Lower leg skin (tissue), 4 donors: ENCODE results near the gene FCHO1. TPM values are rescaled to one million over a fixed set of nuclear protein-coding genes. Genes with fewer than 3 reads are reported as not detected.

Source experiments
- DNase-seq, 2 donors: peaks; one replicate each; pipeline ENCODE4 v3.0.0-alpha.2; 2019; ENCODE audit warnings: low spot score in 2 of 2
- H3K4me3 ChIP-seq: fragments of 200-600 bp; sonication (generic); 2 replicates; pipeline ENCODE4 v1.5.1; 2017; ENCODE audit warnings: mild to moderate bottlenecking, low read depth; ENCODE audit not compliant: poor library complexity, severe bottlenecking
- POLR2A ChIP-seq, 2 donors: fragments of 450-650 bp; IDR thresholded peaks; one replicate each; pipeline ENCODE4 v1.6.1; 2016 to 2017; ENCODE audit warnings: antibody characterized with exemption in 2 of 2, mild to moderate bottlenecking in 1 of 2, moderate library complexity in 1 of 2
- WGBS, 2 donors: methylation state at CpG; one replicate each; pipeline ENCODE4 v1.1.5; 2018; 5-methylcytosine and 5-hydroxymethylcytosine counted together
- intact Hi-C: fragments of 100-400 bp; cut with DNase I; formaldehyde crosslinking; loops from one replicate; pipeline ENCODE4 v1.15.0; 2023; ENCODE audit warnings: low total_unique reads
- total RNA-seq, 4 donors: library from RNA; depleted of rRNA; stranded (reverse); fragments of >200 nt; gene quantifications; one replicate each; pipeline ENCODE4 v1.1.0, GENCODE V29; 2016
- TF ChIP-seq, protein P1 (sequence below), 3 donors: fragments of 450-650 bp; IDR thresholded peaks; one replicate each; pipeline ENCODE4 v1.5.1; 2016; ENCODE audit warnings: antibody characterized with exemption in 3 of 3, mild to moderate bottlenecking in 3 of 3, moderate library complexity in 2 of 3

The FCHO1 gene
- total RNA-seq, 4 donors from 2014 or later = 38.7 to 78.4 (median 56.3) TPM

DNA sequence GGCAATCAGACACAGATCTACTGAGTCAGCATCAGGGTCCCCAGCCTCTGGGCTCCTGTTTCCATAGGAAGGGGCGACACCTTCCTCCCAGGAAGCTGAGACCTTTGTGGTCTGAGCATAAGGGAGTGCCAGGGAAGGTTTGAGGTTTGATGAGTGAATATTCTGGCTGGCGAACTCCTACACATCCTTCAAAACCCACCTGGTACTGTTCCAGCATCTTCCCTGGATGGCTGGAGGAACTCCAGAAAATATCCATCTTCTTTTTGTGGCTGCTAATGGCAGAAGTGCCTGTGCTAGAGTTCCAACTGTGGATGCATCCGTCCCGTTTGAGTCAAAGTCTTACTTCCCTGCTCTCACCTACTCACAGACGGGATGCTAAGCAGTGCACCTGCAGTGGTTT lies 60.8 kb downstream of the FCHO1 start:
- intact Hi-C loops = no loop called here
- H3K4me3 ChIP-seq = no peak overlapping the region
- WGBS, 2 donors = 71 to 75% methylated on average over 5 of the region's 5 CpGs
- DNase-seq = no peak
- TF ChIP-seq, protein P1, sequence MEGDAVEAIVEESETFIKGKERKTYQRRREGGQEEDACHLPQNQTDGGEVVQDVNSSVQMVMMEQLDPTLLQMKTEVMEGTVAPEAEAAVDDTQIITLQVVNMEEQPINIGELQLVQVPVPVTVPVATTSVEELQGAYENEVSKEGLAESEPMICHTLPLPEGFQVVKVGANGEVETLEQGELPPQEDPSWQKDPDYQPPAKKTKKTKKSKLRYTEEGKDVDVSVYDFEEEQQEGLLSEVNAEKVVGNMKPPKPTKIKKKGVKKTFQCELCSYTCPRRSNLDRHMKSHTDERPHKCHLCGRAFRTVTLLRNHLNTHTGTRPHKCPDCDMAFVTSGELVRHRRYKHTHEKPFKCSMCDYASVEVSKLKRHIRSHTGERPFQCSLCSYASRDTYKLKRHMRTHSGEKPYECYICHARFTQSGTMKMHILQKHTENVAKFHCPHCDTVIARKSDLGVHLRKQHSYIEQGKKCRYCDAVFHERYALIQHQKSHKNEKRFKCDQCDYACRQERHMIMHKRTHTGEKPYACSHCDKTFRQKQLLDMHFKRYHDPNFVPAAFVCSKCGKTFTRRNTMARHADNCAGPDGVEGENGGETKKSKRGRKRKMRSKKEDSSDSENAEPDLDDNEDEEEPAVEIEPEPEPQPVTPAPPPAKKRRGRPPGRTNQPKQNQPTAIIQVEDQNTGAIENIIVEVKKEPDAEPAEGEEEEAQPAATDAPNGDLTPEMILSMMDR (IDR thresholded peaks at IDR 0.05) = no peak
- no peak for TF ChIP-seq POLR2A (IDR thresholded peaks at IDR 0.05)

DNA sequence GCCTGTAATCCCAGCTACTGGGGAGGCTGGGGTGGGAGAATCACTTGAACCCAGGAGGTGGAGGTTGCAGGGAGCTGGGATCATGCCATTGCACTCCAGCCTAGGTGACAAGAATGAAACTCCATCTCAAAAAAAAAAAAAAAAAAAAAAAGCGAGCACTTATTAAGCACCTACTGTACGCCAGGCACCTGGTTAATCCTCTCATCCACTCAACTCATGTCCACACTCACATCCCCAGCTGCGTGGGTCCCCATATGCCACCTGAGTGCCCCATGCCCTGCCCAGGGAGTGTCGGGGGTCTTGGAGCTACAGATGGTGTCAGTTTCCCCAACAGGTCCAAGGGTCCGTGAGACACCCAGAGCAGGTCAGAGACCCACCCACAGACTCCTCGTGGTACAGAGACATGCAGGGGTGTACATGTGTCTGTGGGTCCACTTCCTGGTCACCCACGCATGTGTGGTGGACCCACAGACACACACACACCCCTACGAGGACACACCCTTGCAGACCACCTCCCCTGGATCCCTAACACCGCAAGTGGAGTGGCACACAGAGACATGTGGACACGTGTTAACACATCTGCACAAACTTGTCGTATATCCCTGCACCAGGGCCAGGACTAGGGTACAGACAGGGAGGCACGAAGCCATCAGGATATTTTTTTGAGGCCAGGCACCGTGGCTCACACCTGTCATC lies 66.5 kb downstream of the FCHO1 start:
- whole genome bisulfite sequencing, 2 donors = 67 to 69% methylated on average over 11 to 13 of the region's 13 CpGs
- intact Hi-C loops = no loop called here
- TF ChIP-seq, protein P1 (IDR thresholded peaks at IDR 0.05) = no peak
- no peak for TF ChIP-seq POLR2A (IDR thresholded peaks at IDR 0.05)

DNA sequence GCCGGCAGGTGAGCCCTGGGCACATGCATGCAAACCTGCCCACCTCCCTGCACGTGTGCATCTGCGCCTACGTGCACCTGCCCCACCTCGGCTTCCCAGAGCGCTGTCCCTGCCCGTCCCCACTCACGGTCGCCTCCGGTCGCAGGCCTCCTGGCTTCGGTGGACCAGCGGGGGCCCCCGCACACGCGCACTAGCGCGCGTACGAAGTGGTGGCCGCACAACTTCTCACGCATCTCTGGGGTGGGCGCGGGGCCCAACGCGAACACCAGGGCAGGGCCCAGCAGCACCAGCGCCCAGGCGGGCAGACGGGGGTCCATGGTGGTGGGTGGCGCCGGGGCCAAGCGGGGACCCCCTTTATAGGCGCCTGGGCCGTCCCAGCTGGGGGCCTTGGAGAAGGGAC lies 69.9 kb downstream of the FCHO1 start, which contains the start of gene INSL3:
Gene INSL3 (minus strand): TSS at position 330 of the 400 bp plus-strand sequence. CDS start 13 bp downstream, at position 317.
- H3K4me3 ChIP-seq = no peak within 1 kb of the TSS
- intact Hi-C loops = no loop called here
- 59 to 76% methylated on average over 29 to 34 of the region's 34 CpGs for WGBS, 2 donors
- no peak for TF ChIP-seq POLR2A (IDR thresholded peaks at IDR 0.05)
- TF ChIP-seq, protein P1 (IDR thresholded peaks at IDR 0.05) = no peak
- DNase-seq = no peak

More for the DNA sequence above, 66.5 kb downstream of the FCHO1 start:
- no peak for DNase-seq
- H3K4me3 ChIP-seq = no peak overlapping the region

DNA sequence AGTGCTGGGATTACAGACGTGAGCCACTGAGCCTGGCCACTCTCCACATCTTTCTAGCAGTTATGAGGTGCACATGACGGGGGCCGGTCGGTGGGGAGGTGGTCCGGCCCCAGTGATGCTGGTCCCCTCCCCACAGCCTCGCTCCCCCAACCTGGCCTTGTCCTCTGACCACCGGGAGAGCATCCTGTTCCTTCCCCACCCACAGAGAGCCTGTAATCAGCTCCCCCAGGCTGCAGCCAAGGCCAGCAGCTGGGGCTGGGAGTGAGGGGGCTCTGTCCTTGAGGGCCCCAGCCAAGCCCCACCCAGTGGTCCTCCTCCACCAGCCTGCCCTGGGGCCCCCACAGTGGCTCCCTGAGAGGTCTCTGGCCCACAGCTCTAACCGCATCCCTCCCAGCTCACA lies 73.1 kb downstream of the FCHO1 start:
- intact Hi-C loops = no loop called here
- no peak for TF ChIP-seq POLR2A (IDR thresholded peaks at IDR 0.05)
- TF ChIP-seq, protein P1 (IDR thresholded peaks at IDR 0.05) = no peak
- 64 to 69% methylated on average over 7 to 8 of the region's 8 CpGs for WGBS, 2 donors
- no peak overlapping the region for H3K4me3 ChIP-seq
- DNase-seq = no peak

DNA sequence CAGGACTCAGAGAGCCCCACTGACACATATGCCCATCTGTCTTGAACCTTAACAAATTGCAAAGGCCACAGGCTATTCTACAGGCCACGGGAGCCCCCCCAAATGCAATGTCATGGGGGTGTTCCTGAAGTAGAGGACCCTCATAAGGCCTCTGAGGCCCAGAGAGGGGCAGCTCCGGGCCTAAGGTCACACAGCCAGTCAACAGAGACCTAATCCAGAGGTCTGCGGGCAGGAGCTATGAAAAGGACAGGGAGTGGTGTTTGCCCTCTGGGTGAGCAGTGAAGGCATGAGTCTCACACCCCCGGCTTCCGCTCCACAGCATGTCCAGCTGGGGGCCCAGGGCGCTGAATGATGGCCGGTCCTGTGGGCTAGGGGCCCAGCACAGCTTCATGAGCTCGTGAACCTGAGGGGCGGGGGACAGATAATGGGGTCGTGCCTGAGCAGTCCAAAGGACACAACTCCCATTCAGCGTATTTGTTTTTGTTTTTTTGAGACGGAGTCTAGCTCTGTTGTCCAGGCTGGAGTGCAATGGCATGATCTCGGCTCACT lies 75.3 kb downstream of the FCHO1 start:
- intact Hi-C loops = no loop called here
- H3K4me3 ChIP-seq = no peak overlapping the region
- DNase-seq = no peak
- TF ChIP-seq, protein P1 (IDR thresholded peaks at IDR 0.05) = no peak
- no peak for TF ChIP-seq POLR2A (IDR thresholded peaks at IDR 0.05)
- WGBS, 2 donors = 81 to 91% methylated on average over 13 of the region's 13 CpGs
